Stimulated activated CD8-positive, alpha-beta memory T cell treated with anti-CD3 and anti-CD28 coated beads, Interleukin-12 subunit alpha, Interleukin-12 subunit beta, amount 100 ng/mL, for 1 hour (primary cell): ENCODE data around the gene ZNF516.
"Not testable (repeated sequence)": the region's sequence is repeated elsewhere in the genome, so short reads cannot be mapped to it uniquely, and the experiment has no call there.

Experiments used
- DNase-seq: peaks from one replicate; pipeline ENCODE4 v3.0.0-alpha.2; 2020; ENCODE audit warnings: low read depth

ZNF516 gene

DNA sequence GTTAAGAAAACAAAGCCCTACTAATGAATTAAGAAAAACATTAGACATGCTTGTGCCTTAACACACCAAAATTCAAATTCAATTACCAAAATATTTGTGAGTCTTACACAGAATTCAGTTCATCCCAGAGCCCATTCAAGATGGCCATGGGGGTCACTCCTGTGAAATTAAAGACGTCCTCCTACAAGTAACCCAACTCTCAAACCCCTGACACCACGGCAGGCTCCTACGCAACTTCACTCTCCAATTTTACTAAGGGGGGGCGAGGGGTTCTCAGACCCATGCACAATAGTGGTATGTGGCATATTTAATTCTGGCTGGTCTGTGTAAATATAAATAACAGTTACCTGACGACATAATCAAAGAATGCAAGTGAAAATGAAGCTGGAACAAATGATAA lies 5.0 kb downstream of the ZNF516 start:
- no peak for DNase-seq

DNA sequence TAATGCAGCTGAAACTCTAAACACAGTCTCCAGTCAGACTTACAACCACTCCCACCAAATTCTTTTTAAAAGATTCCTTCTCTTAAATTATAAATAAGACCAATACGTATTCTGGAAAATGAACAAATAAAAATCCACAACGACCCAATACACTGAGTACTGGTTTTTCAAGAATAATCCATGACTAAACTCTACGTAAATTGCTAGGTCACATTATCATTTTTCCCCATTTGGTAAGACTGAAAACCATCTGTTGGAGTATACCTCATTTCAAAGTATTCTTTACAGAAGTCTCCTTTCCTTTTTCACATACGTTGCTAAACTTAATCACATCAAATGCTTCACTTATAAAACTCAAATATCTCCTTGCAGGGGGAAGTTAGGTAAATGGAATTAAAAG lies 6.0 kb downstream of the ZNF516 start:
- DNase-seq: no peak

DNA sequence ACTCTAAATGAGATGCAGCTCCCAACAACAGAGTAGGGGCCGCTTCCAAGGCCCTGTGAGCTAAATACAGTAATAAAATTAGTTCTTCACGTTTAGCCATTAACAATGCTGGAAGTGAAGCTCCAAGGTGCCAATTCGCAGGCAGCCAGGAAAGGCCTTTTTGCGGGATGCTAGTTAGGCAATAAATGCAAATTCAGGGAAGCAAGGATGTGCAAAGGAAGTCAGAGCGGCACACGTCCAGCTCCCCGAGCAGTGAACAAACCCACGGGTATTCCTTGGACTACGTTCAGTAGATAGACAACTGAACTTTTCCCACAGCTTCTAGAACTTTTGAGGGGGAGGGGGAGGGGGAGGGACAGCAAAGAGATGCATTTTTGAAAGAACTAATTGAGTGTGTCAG lies 6.9 kb downstream of the ZNF516 start:
- no peak for DNase-seq

DNA sequence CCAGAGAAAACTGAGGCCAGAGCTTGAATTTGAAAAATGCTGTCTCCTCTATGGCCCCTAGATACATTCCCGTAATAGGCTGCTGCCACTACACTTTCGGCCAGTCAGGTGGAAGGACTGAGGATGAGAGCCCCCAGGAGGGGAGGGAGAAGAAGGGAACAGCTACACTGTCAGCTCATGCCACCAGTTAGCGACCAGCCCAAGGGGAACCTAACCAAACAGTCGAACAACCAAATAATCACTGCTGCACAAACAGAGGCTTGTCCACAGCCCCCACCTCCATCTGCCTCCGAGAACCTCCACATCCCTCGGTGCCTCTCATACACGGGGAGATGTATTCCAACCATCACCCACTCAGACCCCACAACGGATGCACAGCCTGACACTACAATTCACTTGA lies 7.3 kb downstream of the ZNF516 start:
- DNase-seq: no peak

DNA sequence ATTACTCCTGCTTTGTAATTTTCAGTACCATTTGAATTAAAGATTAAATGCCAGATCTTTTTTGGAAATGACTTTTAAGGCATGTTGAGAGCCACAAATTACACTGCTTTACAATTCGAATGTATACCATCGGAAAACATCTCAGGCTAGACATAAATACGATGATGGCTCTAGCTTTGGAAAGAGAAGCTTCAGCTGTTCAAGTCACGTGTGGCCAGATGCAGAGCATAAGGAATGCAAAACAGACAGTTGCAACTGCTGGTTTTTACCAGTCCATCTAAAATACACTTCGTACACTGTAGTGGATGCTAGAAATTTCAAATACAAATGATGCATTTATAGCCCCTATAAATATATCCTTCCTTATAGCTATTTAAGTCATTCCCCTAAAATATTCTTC lies 8.0 kb downstream of the ZNF516 start:
- no peak for DNase-seq

DNA sequence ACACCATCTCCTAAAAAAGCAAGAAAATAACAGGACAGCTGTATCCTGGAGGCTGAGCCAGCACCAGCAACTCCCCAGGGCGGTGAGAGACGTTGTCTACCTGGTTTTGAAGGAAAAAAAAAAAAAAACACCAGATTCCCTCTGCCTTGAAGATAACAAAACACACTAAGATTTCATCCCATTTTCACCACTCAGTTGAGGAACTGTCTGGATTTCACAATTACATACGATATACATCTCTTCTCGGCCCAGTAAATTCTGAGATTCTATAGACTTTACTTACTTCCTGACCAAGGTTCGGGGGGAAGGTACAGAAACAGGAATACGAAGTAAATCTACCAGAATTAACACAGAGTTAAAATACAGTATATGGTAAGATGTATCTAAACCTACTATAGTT lies 8.5 kb downstream of the ZNF516 start:
- DNase-seq: no peak

DNA sequence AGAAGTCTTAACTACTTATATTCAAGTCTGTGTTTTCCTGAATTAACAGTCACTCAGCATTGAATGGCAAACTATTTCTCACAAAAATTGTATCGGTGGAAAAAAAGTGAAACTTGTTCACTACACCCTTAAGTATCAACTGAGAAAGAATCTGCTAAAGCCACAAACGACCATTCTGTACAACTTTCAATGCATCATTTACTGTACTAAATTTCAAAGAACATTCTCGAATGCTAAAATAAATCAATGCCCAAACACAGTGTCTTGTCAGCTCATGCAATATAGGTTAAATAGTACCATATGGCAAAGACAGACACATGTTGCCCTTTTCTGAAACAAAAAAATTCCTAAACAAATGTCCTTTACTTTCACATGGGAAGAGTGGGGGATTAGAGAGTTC lies 9.0 kb downstream of the ZNF516 start:
- no peak for DNase-seq

DNA sequence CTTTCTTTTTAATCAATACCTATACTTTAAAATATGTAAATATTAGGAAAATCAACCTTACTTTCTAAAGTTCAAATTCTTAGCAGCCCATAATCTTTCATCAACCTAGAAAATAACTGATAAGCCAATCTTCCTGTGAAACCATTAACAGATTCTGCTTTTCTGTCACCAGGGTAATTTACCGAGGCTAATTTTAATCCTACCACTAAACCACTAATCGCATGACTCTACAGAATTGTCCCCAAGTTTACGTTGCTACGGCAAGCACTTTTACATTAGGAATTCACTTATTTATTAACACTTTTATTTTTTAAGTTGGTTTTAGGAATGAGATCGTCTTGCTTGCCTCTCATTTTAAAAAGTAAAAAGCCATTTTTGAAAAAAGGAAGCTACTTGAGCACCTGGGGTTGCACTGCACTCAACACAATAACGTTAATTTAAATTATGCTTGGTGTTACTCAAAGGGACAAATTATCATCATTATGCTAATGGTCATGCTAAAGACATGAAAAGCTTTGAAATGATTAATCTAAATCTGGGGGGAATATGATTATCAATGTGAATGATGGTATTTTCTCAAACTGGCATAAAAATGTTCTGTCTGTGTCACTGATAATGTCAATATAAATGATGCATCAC lies 10.2 kb downstream of the ZNF516 start:
- DNase-seq: no peak

DNA sequence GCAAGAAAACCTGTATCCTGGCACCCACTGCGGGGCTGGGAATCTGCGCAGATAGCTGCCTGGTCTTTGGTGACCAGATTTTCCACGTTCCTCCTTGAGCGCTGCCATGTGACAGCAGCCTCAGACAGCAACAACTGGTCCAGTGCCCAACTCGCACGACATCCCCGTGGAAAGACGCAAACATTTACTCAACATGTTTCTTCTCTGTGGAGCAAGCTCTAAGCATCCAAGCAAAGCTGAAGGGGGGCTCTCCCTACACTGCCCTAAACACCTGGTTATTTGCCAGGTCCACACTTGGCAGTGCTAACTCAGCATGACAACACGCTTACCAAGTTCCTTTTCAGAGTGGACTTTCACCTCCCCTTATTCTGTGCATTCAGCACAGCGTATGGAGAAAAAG lies 11.3 kb downstream of the ZNF516 start:
- no peak for DNase-seq

DNA sequence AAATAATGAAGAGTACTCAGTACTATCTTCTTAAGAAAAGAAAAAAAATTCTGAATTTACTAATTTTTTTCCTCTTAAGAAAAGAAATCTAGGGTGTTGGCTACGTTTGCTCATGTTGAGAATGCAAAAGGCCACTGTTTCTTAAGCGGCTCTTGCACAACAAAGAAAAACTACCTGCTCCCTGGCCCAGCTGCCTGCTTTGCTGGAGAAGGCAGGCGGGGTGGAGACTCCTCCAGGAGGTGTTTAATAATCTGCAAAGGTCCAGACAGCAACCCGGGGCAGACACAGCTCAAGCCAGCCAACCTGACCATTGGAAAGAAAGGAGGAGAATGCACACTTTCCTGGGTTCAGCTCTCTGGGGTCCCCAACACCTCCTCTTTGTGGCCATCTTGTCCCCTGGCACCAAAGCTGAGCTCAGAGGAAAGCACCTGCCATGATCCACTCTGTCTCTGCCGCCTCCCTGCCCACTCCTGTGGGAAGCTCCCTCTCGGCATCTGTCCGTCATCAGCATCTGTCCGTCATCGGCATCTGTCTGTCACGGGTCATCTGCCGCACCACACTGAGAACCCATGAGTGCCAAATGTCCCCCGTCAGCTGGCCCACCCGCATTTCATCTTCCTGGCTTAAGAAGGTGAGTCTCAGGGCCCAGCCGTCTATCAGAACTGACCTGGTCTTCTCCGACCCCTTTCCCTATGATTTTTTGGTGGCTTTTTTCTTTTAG lies 11.9 kb downstream of the ZNF516 start:
- DNase-seq: no peak

DNA sequence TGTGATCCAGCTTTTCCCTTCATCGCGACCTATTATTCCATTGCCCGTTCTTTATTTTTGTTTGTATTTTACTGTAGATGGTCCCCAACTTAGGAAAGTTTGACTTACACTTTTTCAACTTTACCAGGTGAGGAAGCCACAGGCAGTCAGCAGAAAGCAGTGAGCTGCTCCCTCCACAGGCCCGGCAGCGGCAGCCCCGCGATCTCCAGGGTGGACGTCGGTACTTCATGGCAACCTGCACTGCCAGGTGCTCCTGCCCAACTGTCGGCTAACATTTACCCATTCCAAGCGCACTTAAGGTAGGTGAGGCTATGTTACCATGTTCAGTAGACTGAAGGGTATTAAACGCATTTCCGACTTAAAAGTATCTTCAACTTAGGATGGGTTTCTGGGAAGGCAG lies 12.8 kb downstream of the ZNF516 start:
- no peak for DNase-seq

DNA sequence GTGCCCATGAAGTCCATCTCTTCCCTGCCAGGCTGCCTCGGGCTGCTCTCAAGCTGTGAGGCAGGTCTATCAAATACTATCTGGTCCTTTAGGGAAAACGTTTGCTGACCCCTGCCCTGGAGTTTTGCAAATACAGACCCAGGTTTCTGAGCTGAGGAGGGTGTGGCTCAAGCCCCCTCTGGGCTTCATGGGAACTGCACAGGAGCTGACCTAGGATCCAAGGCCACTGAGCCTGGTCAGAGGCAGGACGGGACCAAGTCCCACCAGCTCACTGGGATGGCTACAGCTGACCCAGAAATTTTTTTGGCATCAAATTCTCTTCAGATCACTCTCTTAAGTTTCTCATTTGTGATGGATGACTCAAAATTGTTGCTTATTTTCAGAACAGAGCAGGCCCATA lies 14.1 kb downstream of the ZNF516 start:
- DNase-seq: no peak

DNA sequence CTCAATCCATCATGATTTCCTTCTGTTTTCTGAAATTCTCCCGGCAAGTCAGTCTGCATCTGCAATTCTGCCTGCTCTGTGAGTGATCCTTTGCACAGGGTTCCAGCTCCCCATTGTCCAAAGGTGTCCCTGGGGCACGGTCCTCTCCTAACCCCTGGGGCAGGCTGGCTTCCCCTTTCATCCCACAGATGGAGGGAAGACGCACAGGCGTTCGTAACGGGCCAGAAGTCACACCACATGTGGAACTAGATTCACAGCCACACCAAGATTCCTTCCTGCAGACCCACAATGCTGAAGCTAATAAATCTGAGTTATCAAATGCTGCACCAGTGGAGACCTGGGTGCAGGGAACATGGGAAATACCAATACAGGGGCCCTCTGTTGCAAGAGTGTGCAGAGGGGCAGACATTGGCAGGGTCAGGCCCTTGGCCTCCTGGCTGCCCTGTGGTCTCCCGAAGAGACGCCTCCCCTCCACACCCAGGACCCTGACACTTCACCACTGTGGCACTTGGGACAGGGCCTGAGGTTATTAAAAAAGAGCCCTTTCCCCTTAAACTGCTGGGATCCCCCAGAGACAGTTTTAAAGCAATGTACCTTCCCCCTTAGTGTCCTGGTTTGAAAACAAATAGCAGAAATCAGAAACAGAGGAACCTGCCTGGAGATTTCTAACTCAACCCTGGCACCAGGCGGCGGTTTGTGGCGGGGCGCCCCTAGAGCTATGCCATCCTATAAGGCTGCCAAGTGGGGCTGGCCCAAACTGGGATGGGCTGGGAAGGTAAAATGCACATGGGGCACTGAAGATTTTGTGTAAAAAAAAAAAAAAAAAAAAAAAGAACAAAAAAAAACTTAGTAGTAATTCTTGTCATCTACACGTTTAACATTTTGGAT lies 15.4 kb downstream of the ZNF516 start:
- DNase-seq: no peak

DNA sequence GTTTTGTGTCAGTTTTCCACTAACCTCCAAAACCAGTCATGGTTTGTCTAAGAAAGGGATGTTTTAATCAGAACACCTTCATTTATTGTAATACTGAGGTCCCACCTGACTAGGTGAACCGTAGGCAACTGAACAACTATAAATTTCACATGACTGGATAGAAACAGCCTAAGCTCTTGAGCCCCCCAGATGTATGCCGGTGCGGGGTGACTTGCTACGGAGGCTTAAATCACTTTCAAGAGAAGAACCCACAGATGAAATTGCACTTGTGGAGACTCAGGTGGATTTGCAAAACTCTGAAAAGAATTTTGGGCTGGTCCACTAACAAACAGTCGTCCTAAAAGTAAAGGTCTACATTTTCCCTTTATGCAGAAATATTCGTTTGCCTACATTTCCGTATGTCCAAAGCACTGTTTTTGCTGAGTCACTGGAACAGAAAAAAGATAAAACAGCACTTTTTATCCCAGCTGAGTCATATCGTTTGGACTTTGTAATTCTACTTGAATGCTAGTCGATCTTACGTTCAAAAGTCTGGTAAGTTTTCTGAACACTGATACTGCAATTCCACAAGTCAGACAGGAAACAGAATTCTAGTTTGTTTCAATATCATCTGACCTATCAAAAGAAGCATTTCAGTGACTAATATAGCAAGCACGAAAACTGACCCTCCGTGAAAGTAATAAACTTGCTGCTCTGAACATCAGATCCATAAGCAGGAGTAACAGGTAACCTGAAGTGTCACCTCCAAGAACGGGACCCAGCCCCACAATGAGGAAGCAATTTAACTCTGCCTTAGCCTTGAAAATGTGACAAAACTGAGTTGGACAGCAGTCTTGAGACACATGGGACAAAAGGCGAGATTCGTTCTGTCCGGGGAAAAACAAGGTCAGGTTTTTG lies 18.1 kb downstream of the ZNF516 start:
- no peak for DNase-seq

DNA sequence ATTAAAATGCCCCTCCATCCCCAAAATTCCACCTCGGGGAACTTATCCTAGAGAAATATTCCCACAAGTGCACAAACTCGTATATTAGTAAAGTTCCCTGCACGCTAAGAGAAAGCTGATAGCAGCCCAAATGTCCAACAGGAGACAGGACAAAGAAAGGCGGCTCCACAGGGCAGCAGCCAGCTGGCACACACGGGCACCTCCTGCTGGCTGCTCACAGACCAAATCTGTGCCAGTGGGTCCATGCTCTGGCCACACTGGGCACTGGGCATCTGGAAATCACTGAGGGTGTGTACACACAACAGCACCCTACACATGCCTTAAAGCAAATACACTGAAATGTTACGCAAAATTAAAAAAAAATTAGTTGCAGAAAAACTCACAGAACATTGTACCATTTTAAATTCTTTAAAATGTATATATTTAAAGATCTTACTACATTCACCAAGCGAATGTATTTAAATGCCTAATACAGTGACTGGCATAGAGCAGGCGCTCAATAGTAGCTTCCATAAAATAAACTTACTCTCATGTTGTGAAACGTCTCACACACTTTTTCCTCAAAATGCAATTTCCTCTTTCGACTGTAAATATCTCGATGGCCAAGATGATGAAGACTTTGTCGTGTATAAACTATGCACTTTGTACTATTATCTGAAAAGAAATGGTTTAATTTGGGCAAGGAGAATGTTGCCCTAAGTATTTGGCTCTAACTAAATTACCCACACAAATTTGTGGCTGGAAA lies 19.4 kb downstream of the ZNF516 start:
- DNase-seq: no peak

DNA sequence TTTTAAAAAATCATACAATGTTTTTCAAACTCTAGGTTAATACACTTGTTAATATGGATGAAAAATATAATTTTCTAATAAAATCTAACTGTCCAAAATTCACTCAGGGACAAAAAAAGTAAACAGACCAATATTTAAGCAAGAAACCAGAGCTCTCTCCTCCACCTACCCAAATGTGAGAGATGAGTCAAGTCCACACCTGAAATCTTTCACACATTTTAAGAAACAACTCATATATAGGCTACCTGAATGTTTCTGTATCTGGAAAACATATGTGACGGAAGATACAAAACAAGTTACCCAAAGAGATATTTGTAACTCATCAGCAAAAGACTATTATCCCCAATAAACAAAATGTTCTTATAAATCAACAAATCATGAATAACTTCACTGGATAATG lies 20.2 kb downstream of the ZNF516 start:
- DNase-seq: no peak

DNA sequence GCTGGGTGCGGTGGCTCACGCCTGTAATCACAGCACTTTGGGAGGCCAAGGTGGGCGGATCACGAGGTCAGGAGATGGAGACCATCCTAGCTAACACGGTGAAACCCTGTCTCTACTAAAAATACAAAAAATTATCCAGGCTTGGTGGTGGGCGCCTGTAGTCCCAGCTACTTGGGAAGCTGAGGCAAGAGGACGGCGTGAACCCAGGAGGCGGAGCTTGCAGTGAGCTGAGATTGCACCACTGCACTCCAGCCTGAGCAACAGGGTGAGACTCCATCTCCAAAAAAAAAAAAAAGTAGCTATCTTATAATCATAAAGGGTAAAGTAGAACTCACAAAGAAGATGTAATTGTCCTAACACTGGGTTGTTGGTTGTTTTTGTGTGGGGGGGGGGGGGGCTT lies 21.5 kb downstream of the ZNF516 start:
- not testable (repeated sequence) for DNase-seq

DNA sequence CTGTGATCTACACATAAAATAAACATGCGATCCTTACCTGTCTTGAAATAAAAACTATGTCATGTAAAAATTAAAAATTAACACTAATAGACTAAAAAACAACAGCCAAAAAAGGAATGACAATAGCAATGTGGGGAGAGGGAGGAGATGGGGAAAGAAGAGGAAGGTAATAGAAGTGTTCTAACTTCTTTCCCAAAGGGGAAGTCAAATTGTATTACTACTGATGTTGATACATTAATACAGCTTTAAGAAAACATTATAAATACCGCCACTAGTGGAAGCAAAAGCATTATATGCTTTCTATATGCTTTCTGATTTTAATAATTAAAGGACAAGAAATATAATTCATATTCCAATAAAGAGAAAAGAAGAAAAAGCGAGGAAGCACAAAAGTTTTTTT lies 22.2 kb downstream of the ZNF516 start:
- no peak for DNase-seq

DNA sequence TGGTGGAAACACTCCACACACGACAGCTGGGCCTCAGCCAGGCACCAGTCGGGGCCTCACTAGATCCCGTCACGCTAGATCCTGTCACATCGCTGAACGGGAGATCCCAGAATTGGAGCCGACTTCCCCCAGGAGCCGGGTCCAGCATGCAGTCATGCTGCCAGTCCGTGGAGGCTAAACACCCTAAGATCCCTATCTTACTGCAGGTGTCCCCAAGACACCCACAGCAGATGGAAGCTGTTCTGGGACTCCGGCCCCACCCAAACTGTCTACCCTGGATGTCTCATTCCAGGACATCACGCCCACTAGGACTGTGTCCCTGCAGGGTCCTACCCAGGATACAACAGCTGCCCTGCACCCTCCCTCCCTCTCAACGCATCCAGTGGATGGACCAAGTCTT lies 23.4 kb downstream of the ZNF516 start:
- DNase-seq: no peak

DNA sequence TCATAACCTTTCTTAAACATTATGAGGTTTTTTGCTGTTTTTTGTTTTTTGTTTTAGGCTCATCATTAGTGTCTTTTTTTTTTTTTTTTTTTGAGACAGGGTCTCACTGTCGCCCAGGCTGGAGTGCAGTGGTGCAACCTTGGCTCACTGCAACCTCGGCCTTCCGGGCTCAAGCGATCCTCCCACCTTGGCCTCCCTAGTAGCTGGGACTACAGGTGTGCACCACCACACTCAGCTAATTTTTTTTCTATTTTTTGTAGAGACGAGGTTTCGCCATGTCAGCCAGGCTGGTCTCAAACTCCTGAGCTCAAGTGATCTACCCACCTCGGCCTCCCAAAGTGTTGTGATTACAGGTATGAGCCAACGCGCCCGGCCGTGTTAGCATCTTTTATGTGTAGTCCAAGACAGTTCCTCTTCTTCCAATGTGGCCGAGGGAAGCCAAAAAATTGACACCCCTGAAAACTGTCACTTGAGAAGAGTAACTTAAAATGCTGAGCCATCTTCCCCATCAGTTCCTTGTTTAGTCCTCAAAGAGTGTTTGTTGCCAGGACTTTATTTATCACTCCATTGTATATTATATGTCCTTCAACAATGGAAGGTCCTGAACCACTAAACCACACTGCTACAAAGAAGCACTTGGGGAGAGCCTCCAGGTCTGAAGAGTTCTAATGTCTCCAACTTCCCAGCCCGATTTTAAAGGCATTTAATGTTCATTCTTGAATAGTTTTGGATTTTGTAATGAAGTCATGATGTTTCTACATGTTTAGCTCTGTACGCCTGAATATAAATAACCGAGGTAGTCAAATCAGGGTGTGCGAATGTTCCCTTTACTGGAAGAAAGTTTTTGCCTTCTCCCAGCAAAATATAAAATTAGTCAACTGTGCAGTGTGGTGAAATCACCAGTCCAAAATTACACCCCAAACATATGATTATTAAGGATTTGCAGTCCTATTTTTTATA lies 26.4 kb downstream of the ZNF516 start:
- DNase-seq: no peak
